MV-4-11 (cell line): ENCODE data around the gene SH3BP5.

Source experiments
- DNase-seq: peaks from one replicate; lab custom pipeline; 2025; lab: John Stamatoyannopoulos, UW

The SH3BP5 gene

DNA sequence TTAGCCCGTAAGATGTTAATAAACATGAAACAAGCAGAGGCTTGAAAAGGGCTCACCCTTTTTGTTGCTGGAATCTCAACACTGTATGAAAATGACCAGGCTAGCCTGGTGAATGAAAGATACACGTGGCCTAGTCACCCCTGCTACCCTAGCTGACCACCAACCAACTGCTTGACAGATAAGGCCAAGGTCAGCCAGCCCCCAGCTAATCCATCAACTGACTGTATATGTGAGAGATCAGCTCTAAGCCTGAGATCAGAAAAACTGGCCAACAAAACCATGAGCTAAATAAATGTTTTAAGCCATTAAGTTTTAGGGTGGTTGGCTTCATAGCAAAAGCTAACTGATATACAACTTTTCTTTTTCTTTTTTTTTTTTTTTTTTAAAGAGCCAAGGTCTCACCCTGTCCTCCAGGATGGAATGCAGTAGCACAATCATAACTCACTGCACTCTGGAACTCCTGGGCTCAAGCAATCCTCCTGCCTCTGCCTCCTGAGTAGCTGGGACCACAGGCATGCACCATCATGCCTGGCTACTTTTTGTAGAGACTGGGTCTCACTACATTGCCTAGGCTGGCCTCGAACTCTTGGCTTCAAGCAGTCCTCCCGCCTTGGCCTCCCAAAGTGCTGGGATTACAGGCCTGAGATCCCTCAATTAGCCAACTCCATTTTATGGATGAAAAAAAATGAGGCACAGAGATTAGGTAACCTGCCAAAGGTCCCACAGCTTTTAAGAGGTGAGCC is 34.6 kb downstream of the SH3BP5 start:
- no peak for DNase-seq

DNA sequence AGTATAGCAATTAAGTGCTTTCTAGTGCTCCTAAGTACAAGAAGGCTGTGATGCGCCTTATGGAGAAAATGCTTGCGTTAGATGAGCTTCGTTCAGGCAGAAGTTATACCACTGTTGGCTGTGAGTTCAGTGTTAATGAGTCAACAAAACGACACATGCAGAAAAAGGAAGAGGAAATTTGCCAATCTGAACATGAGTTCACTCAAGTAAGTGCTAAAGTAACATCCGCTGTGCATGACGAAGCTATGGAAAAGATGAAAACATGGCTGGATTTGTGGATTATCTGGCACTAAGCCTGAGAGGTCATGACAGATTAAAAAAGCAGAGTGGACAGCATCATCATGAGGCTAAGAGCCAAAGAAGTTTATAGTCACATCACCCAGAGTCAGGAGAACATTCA is 36.9 kb downstream of the SH3BP5 start:
- DNase-seq: peak; percentile 96

DNA sequence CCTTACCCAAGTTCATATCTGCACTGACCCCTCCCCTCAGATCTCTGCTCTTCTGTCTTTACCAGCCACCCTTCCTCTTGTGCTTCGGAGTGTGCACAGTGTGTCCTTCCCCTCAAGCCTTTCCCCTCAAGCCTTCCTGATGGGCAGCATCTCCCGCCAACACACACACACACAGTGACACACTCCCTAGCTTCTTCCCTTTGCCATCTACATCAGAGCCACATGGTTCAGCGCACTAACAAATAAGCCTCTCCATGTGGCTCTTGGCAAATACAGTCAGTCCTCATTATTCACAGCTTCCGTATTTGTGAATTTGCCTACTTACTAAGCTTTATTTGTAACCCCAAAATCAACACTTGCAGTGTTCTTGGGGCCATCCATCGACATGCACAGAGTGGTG is 37.5 kb downstream of the SH3BP5 start:
- DNase-seq: peak; percentile 75

DNA sequence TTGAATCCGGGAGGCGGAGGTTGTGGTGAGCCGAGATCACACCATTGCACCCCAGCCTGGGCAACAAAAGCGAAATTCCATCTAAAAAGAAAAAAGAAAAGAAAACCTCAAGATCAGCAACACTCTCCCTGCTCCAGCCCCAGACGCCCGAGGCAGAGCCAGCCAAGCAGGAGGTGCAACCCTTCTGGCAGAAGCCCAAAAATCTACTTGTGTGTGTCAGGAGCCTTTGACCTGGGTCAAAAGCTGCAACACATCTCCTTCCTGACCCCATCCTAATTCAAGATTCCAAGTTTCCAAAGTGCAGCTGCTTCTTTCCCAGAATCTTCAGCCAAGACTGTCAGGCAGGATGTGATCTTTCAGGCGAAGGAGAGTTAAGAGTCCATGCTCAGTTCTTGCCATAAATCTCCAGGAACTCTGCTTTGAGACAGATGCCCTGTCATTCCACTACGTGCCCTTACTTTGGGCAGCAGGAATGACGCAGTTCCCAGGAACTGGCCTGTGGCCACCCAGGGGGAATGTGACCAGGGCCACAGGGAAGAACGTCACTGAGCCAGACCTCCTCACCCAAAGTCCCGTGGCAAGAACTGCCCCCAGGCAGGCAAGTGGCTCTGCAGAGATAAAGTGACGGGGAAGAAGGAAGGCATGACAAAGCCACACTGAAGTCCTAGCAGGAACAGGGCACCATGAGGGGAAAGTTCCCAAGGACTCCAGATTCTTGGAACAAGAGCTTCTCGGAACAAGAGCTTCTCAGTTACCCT is 39.4 kb downstream of the SH3BP5 start:
- no peak for DNase-seq

DNA sequence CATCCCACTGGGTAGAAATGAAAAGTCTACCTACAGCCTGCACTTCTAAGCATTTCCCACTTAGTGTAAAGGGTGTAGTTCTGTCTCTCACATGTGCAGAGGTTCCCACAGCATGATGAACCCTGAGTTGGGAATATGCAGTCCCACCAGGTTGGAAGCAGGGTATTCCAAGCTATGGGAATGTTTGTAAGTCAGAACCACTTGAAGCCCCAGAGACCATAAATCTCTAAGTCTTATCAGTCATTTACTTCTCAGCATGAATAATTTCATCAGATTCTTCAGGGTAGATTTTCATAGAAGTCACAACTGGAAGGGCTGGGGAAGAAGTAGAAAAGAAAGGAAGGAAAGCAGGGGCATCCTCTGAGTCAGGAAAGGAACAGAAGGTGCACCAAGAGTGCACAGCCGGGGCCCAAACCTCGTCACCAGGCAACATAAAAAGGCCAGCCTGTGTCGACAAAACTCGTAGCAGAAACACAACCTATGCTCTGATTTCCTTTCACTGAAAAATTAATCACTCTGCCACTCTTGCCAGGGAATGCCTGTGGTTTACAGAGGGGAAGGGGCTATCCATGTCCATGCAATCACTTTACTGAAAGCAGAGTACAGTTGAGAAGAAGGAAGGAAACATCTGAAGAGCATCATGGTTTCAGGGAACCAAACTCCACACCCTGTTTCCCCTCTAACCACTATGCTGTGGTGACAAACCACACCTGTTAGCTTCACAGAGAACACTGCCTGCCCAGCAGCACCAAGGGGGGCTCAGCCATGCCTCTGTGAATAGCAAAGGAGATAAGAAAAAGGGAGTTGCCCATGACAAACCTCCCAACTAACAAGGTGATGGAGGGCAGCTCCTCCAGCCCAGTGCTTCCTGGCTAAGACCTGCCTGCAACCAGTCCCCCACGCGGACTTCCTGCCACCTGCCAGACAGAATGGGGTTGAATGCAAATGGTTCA is 40.5 kb downstream of the SH3BP5 start:
- DNase-seq: peak; percentile 86

DNA sequence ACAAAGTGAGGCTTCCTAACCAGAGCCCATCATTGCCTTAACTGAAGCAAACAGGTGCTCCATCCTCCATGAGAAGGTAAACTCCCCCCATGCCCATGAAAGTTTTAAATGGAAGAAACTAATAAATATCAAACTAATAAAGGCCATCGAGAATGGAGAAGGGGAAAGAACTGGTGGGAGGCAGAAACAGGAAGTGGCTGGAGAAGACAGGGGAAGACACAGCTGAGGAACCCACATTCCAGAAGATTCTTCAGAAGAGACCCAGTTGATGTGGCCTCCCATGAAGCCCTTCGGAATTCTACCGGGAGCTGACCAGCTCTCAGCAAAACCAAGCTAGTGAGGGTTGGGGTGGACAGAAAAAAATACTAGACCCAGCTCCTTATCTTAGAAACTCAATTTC is 41.6 kb downstream of the SH3BP5 start:
- no peak for DNase-seq

DNA sequence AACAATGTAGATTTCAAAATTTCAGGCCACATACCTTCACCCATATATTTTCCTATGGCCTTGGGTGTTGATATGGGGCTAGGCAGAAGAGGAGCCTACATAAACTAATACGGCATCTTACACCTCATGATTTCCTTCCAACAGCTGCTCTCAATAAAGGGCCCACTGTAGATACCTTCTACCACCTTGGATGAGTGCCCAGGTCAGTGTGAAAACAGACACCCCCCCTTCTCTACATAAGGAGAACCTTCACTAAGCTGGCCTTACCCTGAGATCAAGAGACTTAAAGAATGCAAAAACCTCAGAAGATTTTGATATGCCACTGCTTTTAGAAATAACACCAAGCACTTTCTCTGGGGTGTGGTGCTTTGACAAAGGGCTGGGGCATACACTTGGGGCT is 42.7 kb downstream of the SH3BP5 start:
- DNase-seq: no peak

DNA sequence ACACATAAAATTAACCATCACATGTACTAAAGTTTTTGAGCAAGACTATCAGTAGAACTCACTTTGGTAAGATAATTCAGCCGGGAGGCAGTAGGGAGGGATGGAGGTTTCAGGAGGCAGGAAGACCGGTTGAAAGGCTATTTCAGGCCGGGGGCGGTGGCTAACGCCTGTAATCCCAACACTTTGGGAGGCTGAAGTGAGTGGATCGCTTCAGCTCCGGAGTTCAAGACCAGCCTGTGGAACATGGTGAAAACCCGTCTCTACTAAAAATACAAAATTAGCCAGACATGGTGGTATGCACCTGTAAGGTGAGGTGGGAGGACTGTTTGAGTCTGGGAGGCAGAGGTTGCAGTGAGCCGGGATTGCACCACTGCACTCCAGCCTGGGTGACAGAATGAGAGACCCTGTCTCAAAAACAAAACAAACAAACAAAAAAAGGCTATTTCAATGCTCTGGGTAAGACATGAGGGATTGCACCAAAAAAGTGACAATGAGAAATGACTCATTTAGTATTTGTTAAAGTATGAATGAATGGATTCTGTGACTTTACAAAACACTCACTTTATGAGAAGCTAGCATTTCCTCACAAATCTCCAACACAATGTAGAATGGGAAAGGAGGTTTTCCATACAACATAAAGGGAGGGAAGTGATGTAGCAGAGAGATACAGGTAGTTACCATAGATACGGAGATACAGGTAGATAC is 43.9 kb downstream of the SH3BP5 start:
- no peak for DNase-seq

DNA sequence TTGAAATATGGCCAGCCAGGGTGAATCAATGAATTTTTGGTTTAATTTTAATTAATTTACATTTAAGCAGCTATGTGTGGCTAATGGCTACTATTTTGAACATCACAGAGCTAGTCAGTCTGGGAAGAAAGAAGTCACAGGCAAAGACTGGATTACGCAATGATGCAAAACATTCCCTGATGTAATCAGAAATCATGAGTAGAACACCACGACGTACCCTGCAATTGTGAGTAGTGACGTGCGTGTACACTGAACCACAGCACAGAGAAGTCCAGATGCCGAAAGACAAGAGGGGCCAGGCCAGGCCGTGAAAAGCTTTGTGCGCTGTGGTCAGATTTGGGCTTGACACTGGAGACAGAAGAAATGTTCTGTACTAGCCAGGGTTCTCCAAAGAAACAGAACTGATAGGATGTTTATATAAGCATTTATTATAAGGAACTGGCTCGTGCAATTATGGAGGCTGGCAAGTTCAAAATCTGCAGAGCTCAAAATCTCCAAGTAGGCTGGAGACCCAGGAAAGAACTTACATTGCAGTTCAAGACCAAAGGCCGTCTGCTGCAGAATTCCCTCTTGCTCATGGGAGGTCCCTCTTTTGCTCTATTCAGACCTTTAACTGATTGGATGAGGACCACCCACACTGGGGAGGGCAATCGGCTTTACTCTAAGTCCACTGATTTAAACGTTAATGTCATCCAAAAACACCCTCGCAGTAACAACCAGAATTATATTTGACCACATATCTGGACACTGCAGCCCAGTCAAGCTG is 44.6 kb downstream of the SH3BP5 start:
- peak; percentile 88 for DNase-seq

DNA sequence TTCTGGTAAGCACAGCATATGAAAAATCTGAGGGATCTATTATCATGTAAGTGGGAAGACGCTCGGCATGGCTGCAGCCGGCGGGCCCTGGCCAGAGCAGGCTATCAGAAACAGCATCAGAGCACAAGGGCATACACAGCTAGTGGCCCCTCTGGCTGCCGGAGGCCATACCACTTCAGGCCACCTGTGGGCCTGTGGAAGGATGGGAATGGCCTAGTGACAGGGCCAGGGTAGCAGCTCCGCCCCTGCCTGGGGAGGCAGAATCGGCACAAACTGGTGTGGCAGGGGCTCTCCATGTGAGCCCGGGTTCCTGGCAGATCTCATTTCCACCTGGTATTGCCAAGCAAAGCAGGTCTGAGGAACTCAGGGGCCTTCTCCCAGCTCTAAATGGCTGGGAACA is 46.4 kb downstream of the SH3BP5 start:
- DNase-seq: no peak

DNA sequence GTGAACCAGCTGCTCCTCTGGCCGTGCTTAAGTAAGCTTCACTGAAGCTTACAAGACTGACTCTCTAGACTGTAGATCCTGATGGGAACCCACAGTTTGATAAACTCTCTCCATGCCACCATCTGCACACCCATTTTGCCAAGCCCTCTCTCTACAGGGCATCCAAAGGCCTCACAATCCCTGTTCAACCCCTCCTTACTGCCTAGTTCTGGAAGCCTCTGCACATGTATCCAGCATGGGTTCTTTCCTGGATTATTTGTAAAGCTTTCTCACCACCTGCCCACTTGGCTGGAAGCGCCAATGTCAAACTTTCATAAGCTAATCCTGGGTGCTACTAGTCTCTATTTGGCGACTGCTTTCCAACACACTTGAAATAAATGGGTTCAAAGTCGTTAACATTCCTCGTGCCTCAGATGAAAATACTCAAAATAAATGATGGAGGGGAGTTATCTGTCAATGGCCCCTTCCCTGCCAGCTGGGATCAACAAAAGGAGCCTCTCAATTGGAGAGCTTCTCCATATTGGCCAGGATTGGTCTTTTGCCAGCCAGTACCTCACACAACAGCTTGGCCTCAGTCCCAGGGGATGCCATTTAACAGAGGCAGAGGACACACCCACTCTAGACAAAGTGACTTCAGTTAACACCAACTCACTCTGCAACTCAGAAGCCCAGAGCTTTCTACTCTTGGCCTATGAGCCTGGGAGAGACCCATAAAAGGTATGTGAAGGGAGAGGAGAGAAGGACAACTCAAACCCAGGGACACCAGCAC is 48.1 kb downstream of the SH3BP5 start:
- DNase-seq: no peak

DNA sequence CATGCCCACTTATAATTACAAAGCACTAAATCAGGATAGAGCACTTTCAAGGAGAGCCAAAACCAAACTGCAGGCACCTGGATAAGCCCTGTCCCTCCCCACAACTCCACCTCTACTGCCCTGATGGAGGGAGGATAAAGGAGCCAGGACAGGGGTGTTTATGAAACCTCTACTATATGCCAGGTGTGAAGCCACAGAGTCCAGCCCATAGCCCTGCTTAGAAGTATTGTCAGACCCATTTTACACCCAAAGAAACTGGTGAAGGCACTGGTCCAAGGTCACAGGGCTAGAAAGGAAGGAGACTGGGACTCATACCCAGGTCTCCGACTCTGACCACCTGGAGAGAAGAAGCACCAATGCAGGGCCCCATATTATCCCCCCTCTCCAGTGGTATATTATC is 48.7 kb downstream of the SH3BP5 start:
- DNase-seq: no peak

DNA sequence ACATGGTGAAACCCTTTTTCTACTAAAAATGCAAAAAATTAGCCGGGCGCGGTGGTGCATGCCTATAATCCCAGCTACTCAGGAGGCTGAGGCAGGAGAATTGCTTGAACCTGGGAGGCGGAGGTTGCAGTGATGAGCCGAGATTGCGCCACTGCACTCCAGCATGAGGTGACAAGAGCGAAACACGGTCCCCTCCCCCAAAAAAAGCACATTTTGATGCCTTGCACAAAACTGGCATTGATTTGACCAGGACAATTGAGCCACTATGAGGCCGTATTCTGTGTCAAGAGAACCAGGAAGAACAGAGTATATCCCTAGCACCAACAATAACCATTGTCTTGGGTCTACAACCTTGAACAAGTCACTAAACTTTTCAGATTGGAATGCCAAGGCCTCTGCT is 50.6 kb downstream of the SH3BP5 start:
- DNase-seq: no peak

DNA sequence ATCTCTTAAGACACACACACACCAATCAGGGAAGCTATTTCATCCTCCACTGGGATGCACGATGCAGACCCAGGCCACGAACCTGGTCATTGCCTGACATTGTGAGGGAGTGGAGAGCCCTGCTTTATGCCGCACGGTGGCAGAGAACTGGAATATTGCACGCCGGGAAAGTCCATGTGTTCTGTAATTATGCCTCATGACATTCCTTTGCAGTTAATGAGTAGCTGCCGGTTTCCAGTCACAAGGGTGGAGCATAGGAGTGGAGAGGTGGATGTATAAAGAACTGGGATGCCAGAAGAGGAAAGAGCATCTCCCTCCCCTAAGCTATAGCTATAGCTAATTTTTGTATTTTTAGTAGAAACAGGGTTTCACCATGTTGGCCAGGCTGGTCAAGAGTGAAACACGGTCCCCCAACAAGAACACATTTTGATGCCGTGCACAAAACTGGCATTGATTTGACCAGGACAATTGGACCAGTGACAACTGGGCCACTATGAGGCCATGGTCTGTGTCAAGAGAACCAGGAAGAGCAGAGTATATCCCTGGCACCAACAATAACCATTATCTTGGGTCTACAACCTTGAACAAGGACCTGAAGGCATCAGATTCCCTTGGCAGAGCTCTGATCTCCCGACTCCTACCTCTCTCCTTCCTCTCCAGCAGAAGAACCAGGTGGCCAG is 51.4 kb downstream of the SH3BP5 start:
- no peak for DNase-seq

DNA sequence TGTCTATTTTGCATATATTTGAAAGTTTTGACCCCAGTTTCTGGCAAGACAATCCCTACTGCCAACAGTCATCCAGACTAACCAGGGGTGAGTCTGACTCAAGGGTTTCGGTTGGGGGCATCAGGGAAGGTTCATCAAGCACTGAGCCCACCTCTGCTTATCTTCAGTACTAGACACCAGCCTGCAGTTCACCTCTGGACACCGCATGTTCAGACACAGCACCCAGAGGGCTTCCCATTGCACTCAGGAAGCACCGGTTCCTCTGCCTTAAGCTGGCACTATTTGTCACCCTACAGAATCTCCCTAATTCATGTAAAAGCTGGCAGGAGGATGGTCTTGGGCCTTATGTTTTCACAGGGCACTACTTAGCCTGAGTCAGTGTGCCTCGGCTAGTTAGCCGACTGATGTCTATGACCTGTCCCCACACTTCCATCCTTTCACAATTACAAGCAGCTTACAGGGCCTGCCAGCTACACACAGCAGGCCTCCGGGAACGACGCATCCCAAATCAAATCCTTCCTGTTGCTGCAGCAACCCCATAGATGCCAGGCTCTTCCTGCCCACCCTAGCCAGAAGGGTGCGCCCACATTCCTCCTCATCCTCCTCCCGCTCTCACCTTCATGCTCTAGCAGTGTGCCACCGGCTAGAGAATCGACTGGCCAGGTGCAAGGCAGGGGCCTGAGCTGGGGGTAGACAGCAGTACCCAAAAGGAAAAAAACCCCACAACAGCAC is 52.5 kb downstream of the SH3BP5 start:
- no peak for DNase-seq

DNA sequence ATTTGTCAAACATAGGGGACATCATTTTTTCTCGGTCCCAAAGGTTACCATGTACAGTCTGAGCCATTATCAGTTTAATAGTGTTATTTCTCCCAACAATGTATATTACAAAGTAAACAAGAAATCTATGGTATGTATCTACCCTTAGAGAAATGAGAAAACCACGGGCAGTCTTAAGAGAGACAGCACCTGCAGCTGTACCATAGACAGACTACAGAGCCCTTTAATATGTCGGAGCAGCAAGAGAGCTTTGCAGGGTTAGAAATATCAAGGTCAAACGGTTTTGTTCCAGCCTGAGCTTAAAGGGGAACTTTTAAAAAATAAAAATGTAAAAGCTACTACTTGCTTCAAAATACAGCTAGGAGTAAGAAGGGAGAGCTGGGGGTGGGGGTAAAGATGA is 53.2 kb downstream of the SH3BP5 start:
- DNase-seq: no peak

DNA sequence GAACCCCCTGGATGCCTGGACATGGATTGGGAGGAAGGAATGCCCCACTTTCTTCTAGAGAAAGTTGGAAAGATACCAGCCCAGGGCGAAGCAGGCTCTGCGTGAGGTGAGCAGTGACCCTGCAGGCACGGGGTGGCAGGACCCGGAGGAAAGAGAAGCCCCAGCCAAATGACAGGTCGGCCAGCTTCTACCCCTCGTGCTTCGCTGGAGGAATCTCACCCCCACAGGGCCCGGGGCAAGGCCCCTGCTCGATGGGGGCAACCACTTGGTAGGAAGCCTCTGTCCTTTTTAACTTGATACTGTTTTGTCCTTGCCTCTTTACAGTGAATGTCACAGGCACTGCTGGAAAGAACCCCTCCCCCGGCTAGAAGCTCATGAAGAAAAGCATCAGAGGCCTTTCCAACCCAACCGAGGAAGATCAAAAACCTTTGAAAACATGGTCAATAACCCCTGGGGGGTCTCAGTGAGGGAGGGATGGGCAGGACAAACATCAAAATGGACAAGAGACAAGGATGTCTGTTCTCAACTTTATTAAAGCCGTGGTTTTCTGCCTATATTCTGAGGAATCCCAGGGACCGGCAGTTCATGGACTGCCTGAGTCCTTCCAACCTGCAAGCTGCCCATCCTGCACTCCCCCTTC is 54.4 kb downstream of the SH3BP5 start:
- no peak for DNase-seq

DNA sequence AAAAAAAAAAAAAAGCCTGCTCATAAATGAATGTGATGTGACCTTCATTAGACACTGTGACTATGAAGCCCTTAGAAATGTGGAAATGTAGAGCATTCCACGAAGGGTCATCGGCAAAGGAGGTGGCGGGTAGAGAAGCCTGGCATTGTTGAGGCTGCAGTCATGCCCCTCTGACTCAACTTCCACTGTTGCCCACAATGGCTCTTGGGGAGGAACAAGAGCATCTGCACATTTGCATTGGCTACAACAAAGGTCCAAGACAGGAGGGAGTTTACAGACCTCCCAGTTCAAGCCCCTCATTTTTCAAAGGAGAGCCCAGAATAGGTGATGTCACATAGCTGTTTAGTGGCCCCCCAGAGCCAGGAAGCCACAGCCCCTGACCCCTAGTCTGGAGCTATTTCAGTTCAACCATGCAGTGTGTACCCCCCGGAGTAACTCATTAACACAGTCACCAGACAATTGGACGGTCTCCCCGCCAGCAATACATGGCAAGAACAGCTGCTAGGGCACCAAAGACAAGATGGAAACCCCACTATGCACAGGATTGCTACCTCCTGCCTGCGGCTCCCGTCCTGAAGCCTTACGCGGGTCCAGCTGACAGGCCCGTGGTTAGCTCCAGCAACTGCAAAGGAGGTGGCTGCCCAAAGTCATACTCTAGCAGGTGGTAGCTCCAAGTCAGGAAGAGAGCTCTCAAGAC is 56.2 kb downstream of the SH3BP5 start:
- no peak for DNase-seq
